ENCODE measurements around the gene NKX1-2.

NKX1-2 gene

GRCh38 chr10:124450012-124450782 is at the start of gene NKX1-2:
TSS of gene NKX1-2 (minus strand) at chr10:124450035. CDS start at chr10:124449943, 92 bp downstream.
- DNase-seq (ENCODE audit: low spot score): no peak

GRCh38 chr10:124498056-124498455 is 48.2 kb upstream of the NKX1-2 start:
- DNase-seq (ENCODE audit: low spot score): peak; percentile 41

- DNase-seq (ENCODE audit: low spot score): no peak
These were observed 47.5 kb upstream of the NKX1-2 start for GRCh38 chr10:124497196-124497881.

- DNase-seq (ENCODE audit: low spot score): no peak
These were observed 46.8 kb upstream of the NKX1-2 start for GRCh38 chr10:124496620-124497019.

- DNase-seq (ENCODE audit: low spot score): no peak
These were observed 46.3 kb upstream of the NKX1-2 start for GRCh38 chr10:124496150-124496549.

GRCh38 chr10:124495725-124496124 is 45.9 kb upstream of the NKX1-2 start:
- DNase-seq (ENCODE audit: low spot score): no peak

GRCh38 chr10:124495162-124495561 is 45.3 kb upstream of the NKX1-2 start:
- no peak for DNase-seq (ENCODE audit: low spot score)

- DNase-seq (ENCODE audit: low spot score): no peak
These were observed 44.4 kb upstream of the NKX1-2 start for GRCh38 chr10:124494046-124494807.

GRCh38 chr10:124493214-124493882 is 43.5 kb upstream of the NKX1-2 start:
- DNase-seq (ENCODE audit: low spot score): no peak

GRCh38 chr10:124492266-124492665 is 42.4 kb upstream of the NKX1-2 start:
- DNase-seq (ENCODE audit: low spot score): no peak

- no peak for DNase-seq (ENCODE audit: low spot score)
These were observed 41.3 kb upstream of the NKX1-2 start for GRCh38 chr10:124491105-124491504.

- no peak for DNase-seq (ENCODE audit: low spot score)
These were observed 36.8 kb upstream of the NKX1-2 start for GRCh38 chr10:124486635-124487034.

- no peak for DNase-seq (ENCODE audit: low spot score)
These were observed 34.8 kb upstream of the NKX1-2 start for GRCh38 chr10:124484661-124485060.

- DNase-seq (ENCODE audit: low spot score): no peak
These were observed 34.2 kb upstream of the NKX1-2 start for GRCh38 chr10:124484031-124484430.

- no peak for DNase-seq (ENCODE audit: low spot score)
These were observed 33.0 kb upstream of the NKX1-2 start for GRCh38 chr10:124482876-124483275.

GRCh38 chr10:124482236-124482800 is 32.5 kb upstream of the NKX1-2 start:
- DNase-seq (ENCODE audit: low spot score): no peak

- no peak for DNase-seq (ENCODE audit: low spot score)
These were observed 31.9 kb upstream of the NKX1-2 start for GRCh38 chr10:124481717-124482116.

- no peak for DNase-seq (ENCODE audit: low spot score)
These were observed 31.0 kb upstream of the NKX1-2 start for GRCh38 chr10:124480860-124481259.

GRCh38 chr10:124478515-124478914 is 28.7 kb upstream of the NKX1-2 start:
- DNase-seq (ENCODE audit: low spot score): no peak

- DNase-seq (ENCODE audit: low spot score): no peak
These were observed 28.0 kb upstream of the NKX1-2 start for GRCh38 chr10:124477614-124478363.

Measured in kidney tubule cell (primary cell).